Immature natural killer cell (primary cell): Measurements from ENCODE around the gene DPP6. TPM values are rescaled to one million over a fixed set of nuclear protein-coding genes. Genes with fewer than 3 reads are reported as not detected.

Source experiments
- DNase-seq, 3 donors: peaks; one replicate each; pipeline ENCODE4 v3.0.0; 2022; ENCODE audit warnings: mixed read lengths in 1 of 3
- H3K27ac Mint-ChIP-seq, 6 donors: one replicate each; pipeline ENCODE4 v1.8.0; 2020; ENCODE audit warnings: mixed read lengths in 6 of 6, mild to moderate bottlenecking in 5 of 6, inconsistent platforms in 4 of 6, moderate library complexity in 3 of 6
- H3K27me3 Mint-ChIP-seq, 3 donors: one replicate each; pipeline ENCODE4 v1.8.0; 2020 to 2021; ENCODE audit warnings: low read depth in 3 of 3, mild to moderate bottlenecking in 3 of 3, mixed read lengths in 3 of 3, moderate library complexity in 3 of 3, inconsistent platforms in 1 of 3
- H3K36me3 Mint-ChIP-seq, 3 donors: one replicate each; pipeline ENCODE4 v1.8.0; 2020; ENCODE audit warnings: mixed read lengths in 3 of 3, inconsistent platforms in 2 of 3, mild to moderate bottlenecking in 2 of 3
- H3K4me1 Mint-ChIP-seq, 2 donors: one replicate each; pipeline ENCODE4 v1.8.0; 2020; ENCODE audit warnings: inconsistent platforms in 2 of 2, mild to moderate bottlenecking in 2 of 2, mixed read lengths in 2 of 2, moderate library complexity in 1 of 2
- H3K4me3 Mint-ChIP-seq, 5 donors: one replicate each; pipeline ENCODE4 v1.8.0; 2020; ENCODE audit warnings: mild to moderate bottlenecking in 5 of 5, mixed read lengths in 5 of 5, inconsistent platforms in 3 of 5, moderate library complexity in 3 of 5
- H3K9me3 Mint-ChIP-seq, 6 donors: one replicate each; pipeline ENCODE4 v1.8.0; 2020; ENCODE audit warnings: mild to moderate bottlenecking in 6 of 6, mixed read lengths in 6 of 6, inconsistent platforms in 4 of 6, moderate library complexity in 3 of 6
- polyA plus RNA-seq, 3 donors: library from polyadenylated mRNA; unstranded; fragments of 300-500 nt; fragmentation: Illumina TruSeq; gene quantifications; one replicate each; pipeline ENCODE4 v1.2.3, GENCODE V29; 2021

DPP6 gene
- polyA plus RNA-seq, 3 donors from 2014 or later = not detected

GRCh38 chr7:154438571-154439367, 386.6 kb downstream of the DPP6 start:
- no peak for DNase-seq
- H3K9me3 Mint-ChIP-seq = peaks cover 5 to 42% (median 13%) of the 10 kb centered on the region in 6 donors
- H3K4me1 Mint-ChIP-seq = no peaks in the 10 kb centered on the region
- no peak overlapping the region for H3K27ac Mint-ChIP-seq
- no peak overlapping the region for H3K4me3 Mint-ChIP-seq
- H3K27me3 Mint-ChIP-seq = peaks cover 0 to 1% (median 0%) of the 10 kb centered on the region in 3 donors
- H3K36me3 Mint-ChIP-seq = peaks cover 0 to 3% (median 0%) of the 10 kb centered on the region in 3 donors

DNA sequence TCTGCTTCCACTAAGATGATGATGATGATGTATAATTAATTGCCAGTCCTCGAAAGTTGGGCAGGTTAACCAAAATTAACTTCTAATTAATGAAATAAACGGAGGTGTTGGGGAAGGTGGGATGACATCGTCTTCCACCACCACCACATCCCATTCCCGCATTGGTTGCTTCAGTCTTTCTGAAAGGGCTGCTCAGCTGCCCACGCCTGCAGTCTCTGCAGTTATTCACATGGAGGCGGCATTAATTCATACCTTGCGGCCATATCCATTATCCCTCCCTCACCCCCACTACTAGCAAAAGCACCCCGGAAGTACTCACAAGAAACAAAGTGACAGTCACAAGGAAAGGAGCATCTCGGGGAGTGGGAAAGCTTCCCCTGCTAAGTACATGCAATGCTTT, 387.9 kb downstream of the DPP6 start:
- Mint-ChIP-seq H3K9me3 (peaks cover 5 to 34% (median 13%) of the 10 kb centered on the region in 6 donors), H3K4me1 (no peaks in the 10 kb centered on the region), H3K27me3 (peaks cover 0 to 1% (median 0%) of the 10 kb centered on the region in 3 donors), H3K4me3 (no peak overlapping the region), H3K27ac (no peak overlapping the region), H3K36me3 (peaks cover 0 to 3% (median 0%) of the 10 kb centered on the region in 3 donors)
- DNase-seq = no peak

DNA sequence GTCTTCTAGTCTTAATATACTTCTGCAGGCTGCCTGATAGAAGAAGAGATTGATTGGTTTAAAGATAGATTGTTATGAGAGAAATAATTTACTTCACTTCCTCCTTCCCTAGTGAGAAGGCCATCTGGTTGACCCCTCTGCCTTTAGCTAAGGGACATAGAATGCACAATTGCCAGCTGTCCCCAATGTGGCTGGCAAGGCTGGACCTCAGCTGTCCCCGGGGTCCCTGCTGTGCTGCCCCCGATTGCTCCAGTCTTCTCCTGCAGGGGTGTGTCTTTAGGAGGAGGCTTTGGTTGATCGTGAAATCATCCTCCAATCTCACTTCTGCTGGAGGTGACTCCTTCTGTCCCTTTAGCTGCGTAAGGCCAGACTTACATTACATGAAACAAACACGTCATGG, 388.5 kb downstream of the DPP6 start:
- Mint-ChIP-seq H3K36me3 (peaks cover 0 to 3% (median 0%) of the 10 kb centered on the region in 3 donors), H3K27me3 (peaks cover 0 to 1% (median 0%) of the 10 kb centered on the region in 3 donors), H3K4me3 (no peak overlapping the region), H3K9me3 (peaks cover 5 to 39% (median 13%) of the 10 kb centered on the region in 6 donors), H3K27ac (no peak overlapping the region), H3K4me1 (no peaks in the 10 kb centered on the region)
- DNase-seq = no peak

DNA sequence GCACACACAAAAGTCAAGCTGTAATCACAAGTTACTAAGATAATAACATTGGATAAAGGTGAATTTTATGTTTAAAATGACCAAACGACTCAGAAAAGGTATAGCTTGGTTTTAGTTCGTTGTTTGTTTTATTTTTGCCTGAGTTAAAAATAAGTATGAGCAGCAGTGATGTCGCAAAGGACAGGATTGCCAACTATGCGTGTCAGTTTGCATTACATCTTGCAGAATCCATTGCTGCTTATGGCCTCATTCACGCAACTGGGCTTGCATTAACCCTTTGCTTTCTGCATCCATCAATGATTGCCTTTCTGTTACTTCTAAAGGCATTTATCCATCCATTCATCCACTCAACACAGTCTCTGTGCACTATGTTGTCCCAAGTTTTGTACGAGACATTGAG, 389.6 kb downstream of the DPP6 start:
- H3K27ac Mint-ChIP-seq = no peak overlapping the region
- peaks cover 0 to 1% (median 0%) of the 10 kb centered on the region in 3 donors for H3K27me3 Mint-ChIP-seq
- H3K9me3 Mint-ChIP-seq = peaks cover 2 to 40% (median 17%) of the 10 kb centered on the region in 6 donors
- H3K4me1 Mint-ChIP-seq = no peaks in the 10 kb centered on the region
- no peak for DNase-seq
- no peak overlapping the region for H3K4me3 Mint-ChIP-seq
- H3K36me3 Mint-ChIP-seq = peaks cover 0 to 3% (median 0%) of the 10 kb centered on the region in 3 donors

- Mint-ChIP-seq H3K4me1 (no peaks in the 10 kb centered on the region), H3K9me3 (peaks cover 3 to 38% (median 16%) of the 10 kb centered on the region in 6 donors), H3K4me3 (no peak overlapping the region), H3K27ac (no peak overlapping the region), H3K36me3 (peaks cover 0 to 3% (median 0%) of the 10 kb centered on the region in 3 donors), H3K27me3 (peaks cover 0 to 1% (median 0%) of the 10 kb centered on the region in 3 donors)
- no peak for DNase-seq
Observed at GRCh38 chr7:154442939-154443338, 390.7 kb downstream of the DPP6 start.

DNA sequence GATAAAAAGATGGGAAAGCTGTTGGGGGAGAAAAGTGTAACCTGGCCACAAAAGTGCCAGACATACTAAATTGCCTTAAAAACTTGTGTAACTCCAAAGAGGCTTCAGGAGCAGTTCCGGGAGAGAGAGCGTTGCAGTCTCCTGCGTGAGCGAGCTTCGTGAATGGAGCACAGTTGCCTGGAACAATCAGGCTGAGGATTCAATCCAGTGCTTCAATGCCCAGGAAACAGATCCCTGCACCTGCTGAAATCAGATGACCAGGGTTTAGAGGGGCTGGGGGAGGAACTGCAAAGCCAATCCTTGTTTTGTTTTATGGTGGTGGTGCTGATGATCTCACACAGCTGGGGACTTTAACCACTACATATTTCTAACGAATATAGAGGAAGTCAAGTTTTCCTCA, 398.3 kb downstream of the DPP6 start:
- Mint-ChIP-seq H3K4me3 (no peak overlapping the region), H3K27me3 (peaks cover 0 to 6% (median 0%) of the 10 kb centered on the region in 3 donors), H3K4me1 (no peaks in the 10 kb centered on the region), H3K9me3 (peaks cover 6 to 41% (median 16%) of the 10 kb centered on the region in 6 donors), H3K36me3 (no peaks in the 10 kb centered on the region), H3K27ac (no peak overlapping the region)
- no peak for DNase-seq

GRCh38 chr7:154451480-154452457, 399.6 kb downstream of the DPP6 start:
- H3K9me3 Mint-ChIP-seq = peaks cover 4 to 38% (median 14%) of the 10 kb centered on the region in 6 donors
- H3K4me1 Mint-ChIP-seq = no peaks in the 10 kb centered on the region
- no peak overlapping the region for H3K27ac Mint-ChIP-seq
- no peak overlapping the region for H3K4me3 Mint-ChIP-seq
- DNase-seq = no peak
- no peaks in the 10 kb centered on the region for H3K36me3 Mint-ChIP-seq
- H3K27me3 Mint-ChIP-seq = peaks cover 0 to 6% (median 0%) of the 10 kb centered on the region in 3 donors

- H3K4me3 Mint-ChIP-seq = no peak overlapping the region
- no peaks in the 10 kb centered on the region for H3K27me3 Mint-ChIP-seq
- no peaks in the 10 kb centered on the region for H3K4me1 Mint-ChIP-seq
- peaks cover 17 to 44% (median 25%) of the 10 kb centered on the region in 6 donors for H3K9me3 Mint-ChIP-seq
- no peaks in the 10 kb centered on the region for H3K36me3 Mint-ChIP-seq
- DNase-seq = no peak
- no peak overlapping the region for H3K27ac Mint-ChIP-seq
Observed at GRCh38 chr7:154463794-154464193, 411.6 kb downstream of the DPP6 start.

- no peaks in the 10 kb centered on the region for H3K36me3 Mint-ChIP-seq
- H3K27ac Mint-ChIP-seq = no peak overlapping the region
- no peak overlapping the region for H3K4me3 Mint-ChIP-seq
- H3K4me1 Mint-ChIP-seq = no peaks in the 10 kb centered on the region
- H3K27me3 Mint-ChIP-seq = no peaks in the 10 kb centered on the region
- H3K9me3 Mint-ChIP-seq = peaks cover 6 to 46% (median 14%) of the 10 kb centered on the region in 6 donors
- DNase-seq = no peak
Observed at GRCh38 chr7:154469652-154470051, 417.5 kb downstream of the DPP6 start.

- no peak overlapping the region for H3K27ac Mint-ChIP-seq
- no peaks in the 10 kb centered on the region for H3K4me1 Mint-ChIP-seq
- no peak overlapping the region for H3K4me3 Mint-ChIP-seq
- no peaks in the 10 kb centered on the region for H3K36me3 Mint-ChIP-seq
- H3K27me3 Mint-ChIP-seq = no peaks in the 10 kb centered on the region
- DNase-seq = no peak
- peaks cover 0 to 43% (median 9%) of the 10 kb centered on the region in 6 donors for H3K9me3 Mint-ChIP-seq
Observed at GRCh38 chr7:154472343-154472742, 420.1 kb downstream of the DPP6 start.

- Mint-ChIP-seq H3K4me3 (no peak overlapping the region), H3K36me3 (no peaks in the 10 kb centered on the region), H3K27me3 (no peaks in the 10 kb centered on the region), H3K27ac (no peak overlapping the region), H3K4me1 (no peaks in the 10 kb centered on the region), H3K9me3 (peaks cover 0 to 38% (median 6%) of the 10 kb centered on the region in 6 donors)
- no peak for DNase-seq
Observed at GRCh38 chr7:154473360-154473759, 421.2 kb downstream of the DPP6 start.

GRCh38 chr7:154474903-154475520, 422.8 kb downstream of the DPP6 start:
- DNase-seq = no peak
- H3K27me3 Mint-ChIP-seq = no peaks in the 10 kb centered on the region
- H3K27ac Mint-ChIP-seq = no peak overlapping the region

GRCh38 chr7:154475864-154476263, 423.7 kb downstream of the DPP6 start:
- no peak for DNase-seq
- H3K9me3 Mint-ChIP-seq = peaks cover 0 to 24% (median 5%) of the 10 kb centered on the region in 6 donors
- H3K4me3 Mint-ChIP-seq = no peak overlapping the region
- H3K27me3 Mint-ChIP-seq = no peaks in the 10 kb centered on the region
- no peaks in the 10 kb centered on the region for H3K36me3 Mint-ChIP-seq
- no peak overlapping the region for H3K27ac Mint-ChIP-seq
- no peaks in the 10 kb centered on the region for H3K4me1 Mint-ChIP-seq

More at GRCh38 chr7:154474903-154475520, 422.8 kb downstream of the DPP6 start:
- Mint-ChIP-seq H3K36me3 (no peaks in the 10 kb centered on the region), H3K4me3 (no peak overlapping the region), H3K4me1 (no peaks in the 10 kb centered on the region), H3K9me3 (peaks cover 0 to 29% (median 5%) of the 10 kb centered on the region in 6 donors)
